Small intestine (tissue), 7 donors: Measurements from ENCODE around the gene NSDHL. TPM values are rescaled to one million over a fixed set of nuclear protein-coding genes. Genes with fewer than 3 reads are reported as not detected.
"Not testable (repeated sequence)": the region's sequence is repeated elsewhere in the genome, so short reads cannot be mapped to it uniquely, and the experiment has no call there.

Experiments
- DNase-seq, 2 donors: peaks; one replicate each; pipeline versions ENCODE4 v3.0.0 to v3.0.0-alpha.2; 2013
- FAIRE-seq: peaks from 2 replicates; lab custom pipeline; 2012; peaks lifted over from hg19 to GRCh38; lab: Jason Lieb, UNC
- H3K27ac ChIP-seq, 3 donors: one replicate each; pipeline ENCODE4 v1.5.1; 2013; ENCODE audit warnings: low read length in 2 of 3, mild to moderate bottlenecking in 2 of 3, control low read depth in 1 of 3, inconsistent platforms in 1 of 3, low read depth in 1 of 3, moderate library complexity in 1 of 3
- H3K27me3 ChIP-seq, 3 donors: one replicate each; pipeline ENCODE4 v1.6.1; 2013; ENCODE audit warnings: low read length in 3 of 3, inconsistent platforms in 1 of 3; ENCODE audit not compliant: control insufficient read depth in 3 of 3, insufficient read depth in 3 of 3
- H3K36me3 ChIP-seq, 3 donors: one replicate each; pipeline ENCODE4 v1.6.1; 2013; ENCODE audit warnings: low read length in 3 of 3, inconsistent platforms in 1 of 3, low read depth in 1 of 3, mild to moderate bottlenecking in 1 of 3, moderate library complexity in 1 of 3; ENCODE audit not compliant: control insufficient read depth in 3 of 3, insufficient read depth in 2 of 3
- H3K4me1 ChIP-seq, 3 donors: one replicate each; pipeline ENCODE4 v1.6.1; 2013; ENCODE audit warnings: low read length in 2 of 3, inconsistent platforms in 1 of 3, low read depth in 1 of 3, mild to moderate bottlenecking in 1 of 3, moderate library complexity in 1 of 3; ENCODE audit not compliant: control insufficient read depth in 3 of 3, insufficient read depth in 2 of 3
- H3K4me3 ChIP-seq, 3 donors: one replicate each; pipeline ENCODE4 v1.5.1; 2013; ENCODE audit warnings: low read length in 3 of 3, control low read depth in 1 of 3, inconsistent platforms in 1 of 3, low read depth in 1 of 3, mild to moderate bottlenecking in 1 of 3, moderate library complexity in 1 of 3
- H3K9me3 ChIP-seq, 2 donors: one replicate each; pipeline ENCODE4 v1.6.1; 2013; ENCODE audit warnings: low read depth in 1 of 2, low read length in 1 of 2; ENCODE audit not compliant: control insufficient read depth in 2 of 2, insufficient read depth in 1 of 2
- WGBS, 3 donors: extraction: QIAGEN DNeasy Blood & Tissue Kit; methylation state at CpG; one replicate each; pipeline ENCODE4 v1.1.7; 2013; 5-methylcytosine and 5-hydroxymethylcytosine counted together
- polyA plus RNA-seq, 4 donors: library from polyadenylated mRNA; stranded (reverse) in 3 of 4; unstranded in 1 of 4; fragments of 200-250 nt in 3 of 4; fragments of 120-200 nt in 1 of 4; gene quantifications; one replicate each; pipeline versions ENCODE4 v1.2.1 to v1.2.3, GENCODE V29; 2013
- donor health status: healthy with polysubstance abuse.
- donor health status: control.
- donor health status: control.
- donor health status: Bipolar disorder and iron deficiency.
- donor health status: healthy.

The NSDHL gene
- polyA plus RNA-seq, 4 donors: 13.8 to 28.4 (median 19.9) TPM

- Histone ChIP-seq H3K4me3 (no peak overlapping the region), H3K9me3 (no peaks in the 10 kb centered on the region), H3K27ac (no peak overlapping the region), H3K4me1 (no peaks in the 10 kb centered on the region), H3K27me3 (peaks cover 0 to 4% (median 0%) of the 10 kb centered on the region in 3 donors), H3K36me3 (no peaks in the 10 kb centered on the region)
- DNase-seq (peak; percentile 28 to 46), FAIRE-seq (no peak)
- 26 to 37% (median 32%) methylated on average over 16 to 20 of the region's 20 CpGs for WGBS, 3 donors
Measured at GRCh38 chrX:152904151-152905080, 73.6 kb downstream of the NSDHL start.

- no peak for DNase-seq
Measured at GRCh38 chrX:152905081-152905420, 74.2 kb downstream of the NSDHL start.

GRCh38 chrX:152907084-152907651 is 76.3 kb downstream of the NSDHL start:
- peak in 1 of 2 donors; percentile 17 for DNase-seq
- FAIRE-seq: no peak
- no peak overlapping the region for H3K27ac ChIP-seq
- no peaks in the 10 kb centered on the region for H3K36me3 ChIP-seq
- H3K4me3 ChIP-seq: no peak overlapping the region
- H3K4me1 ChIP-seq: no peaks in the 10 kb centered on the region
- H3K9me3 ChIP-seq: no peaks in the 10 kb centered on the region
- 45 to 67% (median 55%) methylated on average over 14 to 17 of the region's 17 CpGs for WGBS, 3 donors
- H3K27me3 ChIP-seq: peaks cover 0 to 4% (median 0%) of the 10 kb centered on the region in 3 donors

More at GRCh38 chrX:152905081-152905420, 74.2 kb downstream of the NSDHL start:
- Histone ChIP-seq H3K4me1 (no peaks in the 10 kb centered on the region), H3K4me3 (no peak overlapping the region), H3K36me3 (no peaks in the 10 kb centered on the region), H3K27ac (no peak overlapping the region), H3K9me3 (no peaks in the 10 kb centered on the region), H3K27me3 (peaks cover 0 to 4% (median 0%) of the 10 kb centered on the region in 3 donors)
- no peak for FAIRE-seq
- 60 to 90% (median 68%) methylated on average over 5 to 8 of the region's 8 CpGs for WGBS, 3 donors

- 78 to 94% (median 82%) methylated on average over 9 to 14 of the region's 14 CpGs for WGBS, 3 donors
- FAIRE-seq (no peak), DNase-seq (no peak)
- no peaks in the 10 kb centered on the region for H3K36me3 ChIP-seq
- H3K9me3 ChIP-seq: no peaks in the 10 kb centered on the region
- H3K4me3 ChIP-seq: no peak overlapping the region
- no peak overlapping the region for H3K27ac ChIP-seq
- peaks cover 0 to 4% (median 0%) of the 10 kb centered on the region in 3 donors for H3K27me3 ChIP-seq
- no peaks in the 10 kb centered on the region for H3K4me1 ChIP-seq
Measured at GRCh38 chrX:152908486-152908885, 77.6 kb downstream of the NSDHL start.

- H3K27me3 ChIP-seq, H3K4me1 ChIP-seq, H3K4me3 ChIP-seq, H3K36me3 ChIP-seq, H3K9me3 ChIP-seq, FAIRE-seq, DNase-seq, H3K27ac ChIP-seq: not testable (repeated sequence)
- 80 to 82% (median 81%) methylated on average over 7 of the region's 7 CpGs for WGBS, 3 donors
Measured at GRCh38 chrX:152910018-152910417, 79.2 kb downstream of the NSDHL start.

- Histone ChIP-seq H3K27ac (no peak overlapping the region), H3K27me3 (no peaks in the 10 kb centered on the region), H3K36me3 (no peaks in the 10 kb centered on the region), H3K4me1 (no peaks in the 10 kb centered on the region), H3K9me3 (no peaks in the 10 kb centered on the region), H3K4me3 (no peak overlapping the region)
- FAIRE-seq (no peak), DNase-seq (no peak)
- WGBS, 3 donors: 48 to 62% (median 58%) methylated on average over 4 of the region's 4 CpGs
Measured at GRCh38 chrX:152912106-152912505, 81.2 kb downstream of the NSDHL start.

- no peak for FAIRE-seq
- WGBS, 3 donors: 73 to 92% (median 83%) methylated on average over 6 to 7 of the region's 7 CpGs
Measured at GRCh38 chrX:152912641-152913040, 81.8 kb downstream of the NSDHL start.

GRCh38 chrX:152913346-152913745 is 82.5 kb downstream of the NSDHL start:
- H3K4me3 ChIP-seq: no peak overlapping the region
- H3K4me1 ChIP-seq: peaks cover 0 to 7% (median 0%) of the 10 kb centered on the region in 3 donors
- no peak for DNase-seq
- 66 to 72% (median 69%) methylated on average over 6 to 10 of the region's 10 CpGs for WGBS, 3 donors
- no peak overlapping the region for H3K27ac ChIP-seq
- H3K27me3 ChIP-seq: no peaks in the 10 kb centered on the region
- H3K36me3 ChIP-seq: no peaks in the 10 kb centered on the region
- no peak for FAIRE-seq
- no peaks in the 10 kb centered on the region for H3K9me3 ChIP-seq

More at GRCh38 chrX:152912641-152913040, 81.8 kb downstream of the NSDHL start:
- DNase-seq: no peak
- H3K36me3 ChIP-seq: no peaks in the 10 kb centered on the region
- H3K4me3 ChIP-seq: no peak overlapping the region
- no peaks in the 10 kb centered on the region for H3K4me1 ChIP-seq
- no peak overlapping the region for H3K27ac ChIP-seq
- no peaks in the 10 kb centered on the region for H3K27me3 ChIP-seq
- no peaks in the 10 kb centered on the region for H3K9me3 ChIP-seq
